GM18526 (cell line): ENCODE measurements around the gene CATSPERE.

Source experiments
- POLR2A ChIP-seq: IDR thresholded peaks from 3 replicates; pipeline ENCODE4 v1.6.1; 2011; ENCODE audit not compliant: insufficient read length; ENCODE audit errors: extremely low read depth

The CATSPERE gene

DNA sequence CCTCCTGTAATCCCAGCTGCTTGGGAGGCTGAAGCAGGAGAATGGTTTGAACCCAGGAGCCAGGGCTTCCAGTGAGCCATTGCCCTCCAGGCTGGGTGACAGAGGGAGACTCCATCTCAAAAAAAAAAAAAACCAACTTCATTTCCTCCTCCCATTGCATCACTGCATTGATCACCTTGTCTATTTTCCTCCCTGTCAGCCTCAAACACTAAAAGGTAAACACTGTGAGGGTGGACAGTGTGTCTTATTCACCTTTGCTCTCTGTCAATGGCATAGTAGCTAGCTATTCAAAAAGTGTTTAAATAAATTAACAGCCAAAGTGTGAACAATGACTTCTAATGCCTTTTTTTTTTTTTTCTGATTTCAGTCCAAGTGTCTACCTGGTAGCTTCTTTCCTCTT is 178.5 kb downstream of the CATSPERE start:
- no peak for TF ChIP-seq POLR2A

DNA sequence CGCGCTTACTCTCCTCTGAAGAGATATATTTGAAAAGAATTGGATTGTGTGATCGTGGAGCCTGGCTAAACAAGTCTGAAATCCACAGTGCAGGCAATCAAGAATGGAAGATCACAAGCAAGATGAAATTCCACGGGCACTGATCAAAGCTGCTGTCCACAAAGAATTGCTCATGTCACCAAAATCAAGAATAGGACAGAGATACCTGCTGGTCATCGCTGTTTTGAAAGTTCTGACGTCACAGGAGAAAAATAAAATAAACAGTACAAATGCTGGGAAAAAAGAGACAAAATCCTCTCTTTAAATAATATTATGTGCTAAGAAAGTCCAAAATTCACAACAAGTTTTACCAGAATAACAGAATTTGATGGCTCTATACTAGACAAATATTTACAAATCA is 179.8 kb downstream of the CATSPERE start:
- no peak for TF ChIP-seq POLR2A

DNA sequence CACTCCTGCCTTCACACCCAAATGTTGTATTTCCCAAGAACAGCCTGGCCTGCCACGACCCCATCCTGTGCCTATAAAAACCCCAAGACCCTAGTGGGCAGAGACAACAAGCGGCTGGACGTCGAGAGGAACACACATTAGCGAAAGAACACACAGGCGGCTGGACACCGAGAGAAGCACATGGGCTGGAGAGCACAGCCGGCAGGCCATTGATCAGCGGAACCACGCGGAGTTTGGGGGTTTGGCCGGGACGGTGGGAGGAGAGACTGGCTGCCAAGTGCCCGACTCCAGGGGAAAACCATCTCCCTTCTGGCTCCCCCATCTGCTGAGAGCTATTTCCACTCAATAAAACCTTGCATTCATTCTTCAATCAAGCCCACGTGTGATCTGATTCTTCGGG is 181.5 kb downstream of the CATSPERE start:
- no peak for TF ChIP-seq POLR2A

DNA sequence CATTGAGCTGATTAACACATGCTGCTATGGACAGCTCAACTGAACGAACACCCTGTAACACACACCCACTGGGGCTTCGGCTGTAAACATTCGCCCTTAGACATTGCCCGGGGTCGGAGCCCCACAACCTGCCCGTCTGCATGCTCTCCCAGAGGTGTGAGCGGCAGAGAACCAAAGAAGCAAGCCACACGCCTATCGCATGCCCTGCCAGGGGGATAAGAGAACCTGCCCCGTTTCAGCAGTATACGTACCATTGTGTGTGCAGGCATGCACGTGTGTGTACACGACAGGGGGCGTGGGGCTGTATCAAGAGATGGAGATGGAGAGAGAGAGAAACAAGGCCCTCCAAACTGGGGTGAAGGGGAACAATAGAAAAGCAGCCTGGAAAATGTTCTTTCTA is 181.9 kb downstream of the CATSPERE start:
- TF ChIP-seq POLR2A: no peak

DNA sequence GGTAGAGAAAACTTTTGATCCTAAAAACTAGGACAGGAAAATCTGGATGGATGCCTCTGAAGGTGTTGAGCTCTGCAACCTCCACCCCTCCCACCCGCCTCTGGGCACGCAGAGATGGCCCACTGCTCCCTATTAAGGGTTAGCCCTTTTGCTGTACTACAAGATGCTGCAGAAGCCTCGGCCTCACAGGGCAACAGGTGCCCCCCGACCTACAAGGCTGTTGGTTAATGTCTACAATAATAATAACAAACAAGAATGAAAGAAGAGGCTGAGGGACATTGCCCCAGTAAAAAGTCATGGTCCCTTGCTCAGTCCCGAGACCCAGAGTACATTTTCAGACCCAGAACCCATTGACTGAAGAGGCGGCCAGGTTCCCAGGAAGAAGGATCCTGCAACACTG is 184.3 kb downstream of the CATSPERE start:
- no peak for TF ChIP-seq POLR2A

DNA sequence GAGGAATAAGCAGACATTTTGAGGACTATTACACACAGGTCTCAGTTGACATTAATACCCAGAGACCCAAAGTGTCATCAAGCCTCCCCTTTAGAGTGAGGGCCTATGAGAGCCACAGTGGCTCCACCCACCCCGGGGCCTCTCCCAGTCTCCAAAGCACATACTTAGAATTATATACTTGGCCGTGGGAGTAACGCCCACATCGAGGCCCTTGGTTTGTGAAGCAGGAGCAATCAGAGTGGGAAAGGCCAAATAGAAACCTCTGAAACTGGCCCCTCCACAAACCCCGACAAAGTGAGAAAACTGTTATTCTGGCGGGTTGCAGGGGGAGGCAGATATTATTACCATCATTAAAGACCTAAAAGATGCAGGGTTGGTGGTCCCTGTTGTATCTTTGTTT is 184.8 kb downstream of the CATSPERE start:
- TF ChIP-seq POLR2A: no peak

DNA sequence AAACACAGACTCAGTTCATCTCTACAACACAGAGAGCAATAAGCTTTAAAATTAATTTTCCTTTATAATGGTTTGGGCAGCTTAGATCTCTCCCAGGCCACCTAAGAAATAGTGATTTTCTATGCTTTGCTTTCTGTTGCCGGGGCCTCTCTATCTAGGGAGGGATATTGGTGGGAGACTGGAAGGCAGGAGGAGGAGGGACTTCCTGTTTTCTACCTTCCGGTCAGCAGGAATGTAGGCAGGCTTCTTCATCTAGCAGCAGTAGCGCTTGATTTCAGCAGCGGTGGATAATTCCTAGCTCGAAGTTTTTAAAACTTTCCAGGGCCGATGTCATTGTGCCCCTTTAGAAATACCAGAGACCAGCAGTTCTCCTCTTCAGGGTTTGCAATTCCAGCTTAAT is 186.7 kb downstream of the CATSPERE start:
- no peak for TF ChIP-seq POLR2A

DNA sequence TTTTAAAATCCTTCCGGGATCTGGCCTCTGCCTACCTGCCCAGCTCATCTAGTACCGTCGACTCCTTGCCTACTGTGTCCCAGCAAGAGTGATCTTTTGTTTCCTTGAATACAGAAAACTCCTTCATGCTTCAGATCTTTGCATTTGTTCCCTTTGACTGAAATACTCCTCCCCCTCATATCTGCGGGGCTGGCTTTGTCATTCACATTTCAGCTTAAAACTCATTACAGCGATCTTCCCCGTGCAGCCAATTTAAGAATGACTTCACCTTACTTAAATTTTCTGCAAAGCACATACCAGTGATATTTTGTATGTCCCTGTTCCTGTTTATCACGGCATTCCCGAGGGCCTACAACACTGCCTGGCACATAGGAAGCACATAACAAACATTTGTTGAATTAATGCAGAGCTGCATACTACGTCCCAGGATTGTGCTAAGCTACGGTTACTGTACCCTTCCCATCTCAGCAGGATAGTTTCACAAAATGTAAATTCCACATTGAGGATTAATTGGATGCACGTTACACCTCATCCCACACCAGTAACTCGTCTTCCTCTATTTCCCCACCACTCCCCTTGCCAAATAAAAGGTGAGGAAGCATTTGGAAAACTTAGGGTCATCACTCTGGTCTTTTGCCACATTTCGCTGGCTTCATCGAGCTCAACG is 191.0 kb downstream of the CATSPERE start:
- no peak for TF ChIP-seq POLR2A

DNA sequence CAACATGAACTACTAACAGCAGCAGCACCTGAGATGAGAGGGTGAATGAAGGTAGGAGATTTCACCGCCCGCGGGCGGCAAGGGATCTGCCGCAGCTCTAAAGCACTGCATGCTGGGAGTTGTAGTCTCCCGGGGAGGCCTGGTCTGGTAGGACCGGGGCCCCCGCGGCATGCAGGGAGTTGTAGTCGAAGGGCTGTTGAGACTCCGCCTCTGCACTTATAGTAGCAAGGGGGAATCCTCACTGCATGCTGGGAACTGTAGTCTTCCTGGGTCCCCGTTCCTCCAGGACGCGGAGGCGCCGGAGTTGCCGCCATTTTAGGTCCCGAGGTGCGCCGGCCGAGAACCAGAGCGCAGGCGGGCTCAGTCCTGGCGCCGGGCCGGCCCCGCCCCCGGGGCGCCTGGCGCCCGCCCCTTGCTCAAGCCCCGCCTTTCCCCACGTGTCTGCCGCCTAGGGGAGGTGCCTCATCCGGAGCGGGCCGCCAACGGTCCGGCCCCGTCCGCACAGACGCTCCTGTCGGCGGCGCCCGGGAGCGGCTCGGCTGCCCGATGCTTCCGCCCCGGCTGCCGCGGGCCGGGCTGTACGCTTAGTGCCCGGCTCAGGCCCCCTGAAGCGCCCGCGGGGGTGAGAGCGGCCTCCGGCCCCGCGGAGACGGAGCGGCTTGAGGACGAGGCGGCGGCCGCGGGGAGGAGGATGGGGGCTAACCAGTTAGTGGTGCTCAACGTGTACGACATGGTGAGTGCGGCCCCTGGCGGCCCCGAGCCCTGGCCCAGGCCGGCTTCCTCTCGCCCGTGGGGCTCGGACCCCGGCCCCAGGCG is 191.8 kb downstream of the CATSPERE start, which contains the start of gene DESI2:
Gene DESI2 (plus strand): TSS at position 504 of the 816 bp plus-strand sequence. CDS start 188 bp downstream, at position 692.
- peak; percentile 96 for TF ChIP-seq POLR2A

DNA sequence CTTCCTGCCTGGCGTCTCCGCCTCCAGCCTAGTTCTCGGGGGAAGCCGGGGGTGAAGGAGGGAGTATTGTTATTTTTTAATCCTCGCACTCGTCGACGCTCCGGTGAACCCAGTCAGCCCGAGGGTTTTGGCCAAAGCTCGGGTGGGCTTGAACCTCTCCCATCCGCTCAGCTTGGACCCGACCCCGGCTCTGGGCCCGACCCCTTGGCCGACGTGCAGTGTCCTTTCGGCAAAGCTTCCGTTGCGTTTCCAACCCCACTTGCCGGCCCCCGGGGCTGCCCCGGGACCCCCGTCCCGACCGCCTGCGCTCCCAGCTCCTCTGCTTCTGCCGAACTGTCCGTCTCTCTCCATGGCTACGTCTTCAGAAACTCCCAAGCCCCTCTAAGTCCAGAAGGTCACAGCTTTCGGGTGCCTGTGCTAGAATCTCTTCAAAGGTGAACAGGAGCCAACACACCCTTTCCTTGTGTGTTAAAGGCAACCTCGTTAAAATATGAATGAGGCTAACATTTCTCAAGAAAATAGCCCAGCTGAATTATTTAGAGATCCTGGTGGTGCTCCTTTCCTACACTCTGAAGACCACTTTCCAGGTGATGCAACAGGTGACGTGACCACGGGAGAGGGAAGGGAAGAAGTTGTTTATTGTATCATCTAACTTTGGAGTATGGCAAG is 192.5 kb downstream of the CATSPERE start:
- no peak for TF ChIP-seq POLR2A

DNA sequence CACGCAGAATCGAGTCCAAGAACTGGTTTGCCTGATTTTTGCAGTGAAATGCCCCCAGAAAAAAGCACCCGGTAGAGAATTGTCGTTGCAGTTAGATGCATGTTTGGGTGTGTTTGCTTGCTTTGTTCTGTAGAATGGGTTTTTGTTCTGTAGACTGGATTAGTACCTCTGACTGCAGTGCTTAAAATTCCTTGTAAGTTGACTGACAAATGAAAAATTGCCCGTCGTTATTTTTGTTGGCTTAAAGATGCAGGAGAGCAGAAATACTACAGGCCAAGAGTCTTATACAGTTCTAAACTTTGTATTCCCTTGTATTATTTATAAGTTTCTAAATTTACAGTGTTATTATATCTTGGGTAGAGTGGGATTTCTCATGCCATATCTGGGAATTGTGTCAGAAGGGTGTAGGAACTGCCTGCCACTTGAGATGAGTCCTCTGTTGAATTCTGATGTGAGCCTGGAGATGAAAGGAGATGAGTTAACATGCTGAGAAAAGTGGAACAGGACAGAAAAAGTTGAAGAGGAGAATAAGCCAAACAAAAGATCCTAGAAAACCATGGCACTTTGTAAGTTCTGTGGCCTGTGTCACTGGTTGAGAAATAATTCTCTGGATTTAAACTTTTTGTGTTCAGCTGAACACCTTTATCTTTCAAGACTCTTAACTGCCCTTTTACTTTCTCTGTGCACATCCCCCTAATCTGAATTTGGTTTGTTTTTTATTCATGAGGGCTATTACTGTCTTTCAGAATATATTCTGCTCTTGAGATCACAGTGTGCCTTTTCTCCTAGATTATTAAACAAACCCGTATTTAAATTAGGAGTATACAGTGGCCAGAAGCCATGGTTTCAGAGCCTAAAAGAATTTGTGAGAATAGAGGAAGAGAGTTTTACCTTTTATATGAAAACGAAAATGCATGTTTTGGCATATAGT is 193.3 kb downstream of the CATSPERE start:
- TF ChIP-seq POLR2A: no peak

DNA sequence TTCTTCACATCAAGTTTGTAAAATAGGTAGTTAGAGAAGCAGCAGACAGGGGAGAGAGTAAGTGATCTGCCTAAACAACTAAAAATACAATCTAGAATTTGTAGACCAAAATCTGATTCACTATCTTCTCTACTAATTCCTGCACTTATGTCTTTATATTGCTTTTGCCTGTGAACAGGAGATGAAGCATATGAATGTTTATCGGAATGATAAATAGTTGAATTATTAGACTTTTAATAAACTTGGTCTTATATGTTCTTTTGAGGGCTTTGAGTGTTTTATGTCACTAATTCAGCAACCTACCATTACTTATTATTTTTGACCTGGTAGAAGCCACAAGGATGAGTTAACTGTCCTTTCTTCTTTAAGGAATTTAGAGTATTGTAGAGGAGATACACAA is 194.1 kb downstream of the CATSPERE start:
- TF ChIP-seq POLR2A: no peak

DNA sequence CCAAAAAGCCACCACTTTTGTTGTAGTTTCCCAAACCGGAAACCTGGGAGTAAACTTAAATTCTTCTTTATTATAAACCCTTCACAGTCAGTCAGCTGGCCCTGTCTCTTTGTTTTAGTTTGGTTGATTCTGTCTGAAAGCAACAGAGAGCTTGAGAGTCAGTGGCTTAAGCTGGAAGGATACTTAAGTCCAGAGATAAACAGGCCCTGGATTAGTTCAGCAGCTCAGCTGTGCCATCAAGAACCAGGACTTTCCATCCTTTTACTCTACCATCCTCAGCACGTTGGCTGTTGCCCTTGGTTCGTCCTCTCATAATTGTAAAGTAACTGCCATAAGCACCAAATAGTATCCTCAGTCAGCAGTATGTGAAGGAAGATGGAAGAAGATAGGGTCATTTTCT is 196.3 kb downstream of the CATSPERE start:
- no peak for TF ChIP-seq POLR2A

DNA sequence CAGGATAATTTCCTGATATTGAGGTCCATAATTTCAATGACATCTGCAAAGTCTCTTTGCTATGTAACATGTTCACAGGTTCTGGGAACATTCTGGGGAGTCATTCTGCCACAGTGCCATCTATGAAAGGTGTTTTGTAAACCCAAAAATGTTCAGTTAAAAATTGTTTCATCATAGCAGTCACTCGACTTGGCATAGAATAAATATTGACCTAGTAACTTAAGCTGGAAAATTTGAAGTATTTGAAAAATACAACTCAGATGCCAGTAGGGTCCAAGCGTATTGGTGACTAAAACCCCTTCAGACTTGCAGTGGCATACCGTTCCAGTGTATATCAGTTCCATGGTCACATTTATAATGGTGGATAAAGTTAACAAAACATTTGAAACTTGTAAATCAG is 198.6 kb downstream of the CATSPERE start:
- TF ChIP-seq POLR2A: no peak

DNA sequence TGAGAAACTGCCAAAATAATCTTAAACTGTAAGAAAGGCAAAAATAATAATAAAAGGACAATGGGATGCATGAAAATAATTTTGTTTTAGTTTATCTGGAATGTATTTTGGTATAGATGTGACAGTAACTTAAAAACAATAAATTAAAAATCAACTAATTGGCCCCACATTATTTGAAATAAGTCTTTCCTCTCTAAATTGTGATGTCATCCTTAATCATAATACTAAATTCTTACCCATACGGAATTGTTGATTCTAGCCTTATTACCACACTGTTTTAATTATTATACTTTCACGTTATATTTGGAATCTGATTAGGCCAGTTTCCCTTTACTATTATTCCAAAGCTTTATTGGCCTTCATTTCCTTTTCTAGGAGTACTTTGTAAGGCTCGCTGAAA is 199.5 kb downstream of the CATSPERE start:
- no peak for TF ChIP-seq POLR2A
